H9 (cell line): ENCODE results near the gene GRK3. TPM values are rescaled to one million over a fixed set of nuclear protein-coding genes. Genes with fewer than 3 reads are reported as not detected.
"Not testable (repeated sequence)": the region's sequence is repeated elsewhere in the genome, so short reads cannot be mapped to it uniquely, and the experiment has no call there.

Source experiments
- DNase-seq: peaks from one replicate; pipeline ENCODE4 v3.0.0-alpha.2; 2017
- H2AFZ ChIP-seq: one replicate; pipeline ENCODE4 v1.6.1; 2013; ENCODE audit warnings: mild to moderate bottlenecking, low read length, control low read depth, moderate library complexity
- H2AK5ac ChIP-seq: 2 replicates; pipeline ENCODE4 v1.6.1; 2013; ENCODE audit warnings: low read length, control low read depth, mixed read lengths; ENCODE audit not compliant: insufficient read length
- H2BK120ac ChIP-seq: one replicate; pipeline ENCODE4 v1.6.1; 2013; ENCODE audit warnings: low read depth, mild to moderate bottlenecking, low read length, control low read depth, inconsistent platforms; ENCODE audit not compliant: poor library complexity, severe bottlenecking
- H2BK12ac ChIP-seq: 2 replicates; pipeline ENCODE4 v1.6.1; 2013; ENCODE audit warnings: low read length, control low read depth, mixed read lengths, low read depth; ENCODE audit not compliant: insufficient read length
- H2BK15ac ChIP-seq: 2 replicates; pipeline ENCODE4 v1.6.1; 2013; ENCODE audit warnings: low read depth, low read length, control low read depth
- H2BK20ac ChIP-seq: one replicate; pipeline ENCODE4 v1.6.1; 2013; ENCODE audit warnings: low read depth, mild to moderate bottlenecking, low read length, control low read depth, inconsistent platforms; ENCODE audit not compliant: poor library complexity, severe bottlenecking
- H2BK5ac ChIP-seq: 2 replicates; pipeline ENCODE4 v1.6.1; 2013; ENCODE audit warnings: low read length, control low read depth, mixed read lengths; ENCODE audit not compliant: insufficient read length
- H3K14ac ChIP-seq: 2 replicates; pipeline ENCODE4 v1.6.1; 2013; ENCODE audit warnings: low read length, control low read depth; ENCODE audit not compliant: insufficient read depth
- H3K18ac ChIP-seq: 2 replicates; pipeline ENCODE4 v1.6.1; 2013; ENCODE audit warnings: low read depth, mild to moderate bottlenecking, mixed read lengths, low read length, control low read depth; ENCODE audit not compliant: insufficient read length
- H3K23ac ChIP-seq: 2 replicates; pipeline ENCODE4 v1.6.1; 2013; ENCODE audit warnings: low read length, control low read depth, mixed read lengths, low read depth; ENCODE audit not compliant: insufficient read length
- H3K23me2 ChIP-seq: 2 replicates; pipeline ENCODE4 v1.6.1; 2013; ENCODE audit warnings: low read depth, mild to moderate bottlenecking, mixed read lengths, low read length, control low read depth; ENCODE audit not compliant: insufficient read length, poor library complexity, severe bottlenecking
- H3K27ac ChIP-seq: 2 replicates; pipeline ENCODE4 v1.5.1; 2013; ENCODE audit warnings: low read length, control low read depth, mixed read lengths, low read depth; ENCODE audit not compliant: insufficient read length
- H3K27me3 ChIP-seq: 2 replicates; pipeline ENCODE4 v1.6.1; 2013; ENCODE audit warnings: low read length, control low read depth, inconsistent platforms; ENCODE audit not compliant: insufficient read depth
- H3K4ac ChIP-seq: 2 replicates; pipeline ENCODE4 v1.6.1; 2013; ENCODE audit warnings: low read depth, mild to moderate bottlenecking, control low read depth, inconsistent platforms, low read length, moderate library complexity
- H3K4me1 ChIP-seq: 2 replicates; pipeline ENCODE4 v1.6.1; 2013; ENCODE audit warnings: low read length, control low read depth, inconsistent platforms; ENCODE audit not compliant: insufficient read depth
- H3K4me2 ChIP-seq: 2 replicates; pipeline ENCODE4 v1.6.1; 2013; ENCODE audit warnings: low read length, control low read depth, mixed read lengths; ENCODE audit not compliant: insufficient read length, insufficient read depth
- H3K56ac ChIP-seq: 2 replicates; pipeline ENCODE4 v1.6.1; 2013; ENCODE audit warnings: low read depth, mild to moderate bottlenecking, mixed read lengths, low read length, control low read depth; ENCODE audit not compliant: insufficient read length
- H3K79me1 ChIP-seq: 2 replicates; pipeline ENCODE4 v1.6.1; 2013; ENCODE audit warnings: low read depth, mild to moderate bottlenecking, moderate library complexity, low read length, control low read depth, inconsistent platforms; ENCODE audit not compliant: insufficient read depth, poor library complexity, severe bottlenecking
- H3K79me2 ChIP-seq: 2 replicates; pipeline ENCODE4 v1.6.1; 2013; ENCODE audit warnings: low read length, control low read depth, inconsistent platforms; ENCODE audit not compliant: insufficient read depth
- H3K9ac ChIP-seq: 2 replicates; pipeline ENCODE4 v1.6.1; 2013; ENCODE audit warnings: low read length, control low read depth, mixed read lengths; ENCODE audit not compliant: insufficient read length; ENCODE audit errors: extremely low read depth
- H3K9me3 ChIP-seq: one replicate; pipeline ENCODE4 v1.6.1; 2013; ENCODE audit warnings: low read depth, low read length, inconsistent platforms; ENCODE audit not compliant: control insufficient read depth
- H3T11ph ChIP-seq: one replicate; pipeline ENCODE4 v1.6.1; 2013; ENCODE audit warnings: mild to moderate bottlenecking, low read length, control low read depth, inconsistent platforms
- H4K20me1 ChIP-seq: one replicate; pipeline ENCODE4 v1.6.1; 2013; ENCODE audit not compliant: control insufficient read depth, insufficient read length, insufficient read depth
- H4K5ac ChIP-seq: 2 replicates; pipeline ENCODE4 v1.6.1; 2013; ENCODE audit warnings: low read depth, mild to moderate bottlenecking, mixed read lengths, low read length, control low read depth; ENCODE audit not compliant: insufficient read length
- H4K8ac ChIP-seq: replicated peaks from 2 replicates; pipeline ENCODE4 v1.6.1; 2013; ENCODE audit warnings: low read length, control low read depth, mixed read lengths, low read depth; ENCODE audit not compliant: insufficient read length
- H4K91ac ChIP-seq: 2 replicates; pipeline ENCODE4 v1.6.1; 2013; ENCODE audit warnings: low read depth, mild to moderate bottlenecking, moderate library complexity, mixed read lengths, low read length, control low read depth; ENCODE audit not compliant: insufficient read length
- H3K27ac Mint-ChIP-seq, 3 experiments: 2 replicates in 2 of 3; 3 replicates in 1 of 3; pipeline ENCODE4 v1.8.0; 2020 to 2021; ENCODE audit warnings: mixed read lengths in 3 of 3, mild to moderate bottlenecking in 1 of 3, moderate library complexity in 1 of 3
- H3K27me3 Mint-ChIP-seq: 2 replicates; pipeline ENCODE4 v1.8.0; 2021; ENCODE audit warnings: low read depth, mild to moderate bottlenecking, moderate library complexity, mixed read lengths
- H3K36me3 Mint-ChIP-seq, 3 experiments: 2 replicates in 2 of 3; 3 replicates in 1 of 3; pipeline ENCODE4 v1.8.0; 2020 to 2021; ENCODE audit warnings: low read depth in 3 of 3, mixed read lengths in 3 of 3; ENCODE audit not compliant: insufficient read depth in 1 of 3
- H3K4me1 Mint-ChIP-seq, 2 experiments: 2 replicates each; pipeline ENCODE4 v1.8.0; 2020; ENCODE audit warnings: mixed read lengths in 2 of 2
- H3K4me3 Mint-ChIP-seq, 2 experiments: 2 replicates in 1 of 2; 3 replicates in 1 of 2; pipeline ENCODE4 v1.8.0; 2020 to 2021; ENCODE audit warnings: mild to moderate bottlenecking in 2 of 2, mixed read lengths in 2 of 2, moderate library complexity in 1 of 2
- H3K9me3 Mint-ChIP-seq, 2 experiments: 2 replicates in 1 of 2; 3 replicates in 1 of 2; pipeline ENCODE4 v1.8.0; 2020; ENCODE audit warnings: mild to moderate bottlenecking in 2 of 2, mixed read lengths in 2 of 2, moderate library complexity in 1 of 2
- WGBS: extraction: QIAGEN DNeasy Blood & Tissue Kit; methylation state at CpG from one replicate; pipeline ENCODE4 v1.1.7; 2013; ENCODE audit warnings: missing lambda C conversion rate, low lambda C conversion rate, mixed read lengths; ENCODE audit not compliant: insufficient read length; ENCODE audit errors: extremely low coverage; 5-methylcytosine and 5-hydroxymethylcytosine counted together
- total RNA-seq: library from RNA; stranded (reverse); gene quantifications from 2 replicates; pipeline ENCODE4 v1.2.1, GENCODE V29; 2021
- TF ChIP-seq, protein P1 (sequence below): fragments of 200-600 bp; sonication (generic); conservative IDR thresholded peaks from 3 replicates; pipeline ENCODE4 v1.8.0; 2021; ENCODE audit warnings: antibody characterized with exemption, mild to moderate bottlenecking

GRK3 gene
- total RNA-seq, 1 experiment from 2014 or later, result 23.9 TPM

DNA sequence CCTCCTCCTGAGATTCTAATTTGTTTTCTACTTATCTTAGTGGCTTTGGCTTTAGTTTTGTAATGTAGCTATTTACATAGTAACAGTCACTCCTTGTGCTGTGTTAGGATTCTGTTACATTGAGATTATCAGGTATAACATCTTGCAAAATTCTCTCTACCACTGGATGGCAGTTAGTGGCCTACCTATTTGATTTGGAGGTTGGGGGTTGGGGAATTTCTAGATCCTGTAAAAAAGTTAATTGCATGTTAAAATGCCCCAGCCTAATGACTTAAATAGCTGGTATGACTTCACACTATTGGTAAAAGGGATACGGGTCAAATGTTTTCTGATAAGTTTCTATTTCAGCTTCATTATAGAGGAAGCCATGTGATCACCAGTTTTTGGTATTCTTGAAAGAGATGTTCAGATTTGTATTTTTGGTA, 2.8 kb downstream of the GRK3 start:
- H2AFZ ChIP-seq, result no peak overlapping the region
- no peak overlapping the region for H3K18ac ChIP-seq
- no peak overlapping the region for H3K4me2 ChIP-seq
- H4K20me1 ChIP-seq, result no peaks in the 10 kb centered on the region
- no peak overlapping the region for H2BK12ac ChIP-seq
- no peaks in the 10 kb centered on the region; a peak in 2 of 5 replicates for H3K9me3 Mint-ChIP-seq
- no peaks in the 10 kb centered on the region; the same call in 1 of the 2 replicates for H3K4me1 ChIP-seq
- H3K14ac ChIP-seq, result no peak overlapping the region
- H3K4ac ChIP-seq, result no peak overlapping the region
- peak overlapping the region in 1 of 2 experiments; percentile 93; a peak in 1 of 5 replicates for H3K4me3 Mint-ChIP-seq
- no peak overlapping the region for H4K8ac ChIP-seq
- no peak overlapping the region for H4K91ac ChIP-seq
- H3K4me1 Mint-ChIP-seq, result peaks cover 58 to 60% of the 10 kb centered on the region in 2 experiments
- H2BK20ac ChIP-seq, result no peak overlapping the region
- no peak overlapping the region for H2BK15ac ChIP-seq
- H3K36me3 Mint-ChIP-seq, result no peaks in the 10 kb centered on the region; a peak in 1 of 7 replicates
- H3K9ac ChIP-seq, result no peak overlapping the region
- TF ChIP-seq, protein P1, sequence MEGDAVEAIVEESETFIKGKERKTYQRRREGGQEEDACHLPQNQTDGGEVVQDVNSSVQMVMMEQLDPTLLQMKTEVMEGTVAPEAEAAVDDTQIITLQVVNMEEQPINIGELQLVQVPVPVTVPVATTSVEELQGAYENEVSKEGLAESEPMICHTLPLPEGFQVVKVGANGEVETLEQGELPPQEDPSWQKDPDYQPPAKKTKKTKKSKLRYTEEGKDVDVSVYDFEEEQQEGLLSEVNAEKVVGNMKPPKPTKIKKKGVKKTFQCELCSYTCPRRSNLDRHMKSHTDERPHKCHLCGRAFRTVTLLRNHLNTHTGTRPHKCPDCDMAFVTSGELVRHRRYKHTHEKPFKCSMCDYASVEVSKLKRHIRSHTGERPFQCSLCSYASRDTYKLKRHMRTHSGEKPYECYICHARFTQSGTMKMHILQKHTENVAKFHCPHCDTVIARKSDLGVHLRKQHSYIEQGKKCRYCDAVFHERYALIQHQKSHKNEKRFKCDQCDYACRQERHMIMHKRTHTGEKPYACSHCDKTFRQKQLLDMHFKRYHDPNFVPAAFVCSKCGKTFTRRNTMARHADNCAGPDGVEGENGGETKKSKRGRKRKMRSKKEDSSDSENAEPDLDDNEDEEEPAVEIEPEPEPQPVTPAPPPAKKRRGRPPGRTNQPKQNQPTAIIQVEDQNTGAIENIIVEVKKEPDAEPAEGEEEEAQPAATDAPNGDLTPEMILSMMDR, result no peak
- no peak overlapping the region for H3K27ac Mint-ChIP-seq
- H3K23me2 ChIP-seq, result peaks cover 15% of the 10 kb centered on the region
- H2BK120ac ChIP-seq, result no peak overlapping the region
- H2BK5ac ChIP-seq, result no peak overlapping the region
- no peak for DNase-seq
- H3K27me3 ChIP-seq, result peaks cover 1% of the 10 kb centered on the region; the same call in 1 of the 2 replicates
- no CpG with 5 or more reads among the region's 1 CpG for whole genome bisulfite sequencing
- H3K79me2 ChIP-seq, result no peaks in the 10 kb centered on the region; the same call in 1 of the 2 replicates
- peaks cover 22% of the 10 kb centered on the region for H3K27me3 Mint-ChIP-seq
- no peak overlapping the region for H2AK5ac ChIP-seq
- H4K5ac ChIP-seq, result no peak overlapping the region
- no peak overlapping the region for H3T11ph ChIP-seq
- H3K23ac ChIP-seq, result no peak overlapping the region
- peaks cover 3% of the 10 kb centered on the region for H3K79me1 ChIP-seq
- H3K56ac ChIP-seq, result no peak overlapping the region
- H3K27ac ChIP-seq, result no peak overlapping the region
- H3K9me3 ChIP-seq, result no peaks in the 10 kb centered on the region

DNA sequence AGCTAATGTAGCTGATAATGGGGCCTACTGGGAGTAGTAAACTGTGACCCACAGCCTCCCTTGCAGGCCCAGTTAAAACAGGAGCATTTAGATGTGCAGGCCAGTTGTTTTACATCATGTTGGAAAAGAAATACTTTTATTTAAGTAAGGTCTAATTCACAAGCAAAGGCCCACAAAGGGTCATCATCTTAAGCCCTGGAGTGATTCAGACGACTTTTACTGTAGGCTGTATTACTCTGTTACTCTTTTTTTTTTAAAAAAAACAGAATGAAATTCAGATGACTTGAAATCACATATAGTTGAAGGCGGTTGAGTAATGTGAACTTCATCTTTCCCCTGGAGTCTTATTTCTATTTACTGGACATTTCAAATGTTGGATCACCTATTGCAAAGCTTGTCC, 3.6 kb downstream of the GRK3 start:
- peaks cover 57 to 59% of the 10 kb centered on the region in 2 experiments for H3K4me1 Mint-ChIP-seq
- not testable (repeated sequence) for H2AFZ ChIP-seq, H3K18ac ChIP-seq, H3K79me2 ChIP-seq, H2BK20ac ChIP-seq, H3K23ac ChIP-seq, H3T11ph ChIP-seq, H2BK120ac ChIP-seq, H3K4me1 ChIP-seq, H3K4me2 ChIP-seq, H3K27me3 ChIP-seq, H3K79me1 ChIP-seq, H4K8ac ChIP-seq, H3K9me3 ChIP-seq, H3K56ac ChIP-seq, H4K20me1 ChIP-seq, H3K4me3 Mint-ChIP-seq, H3K27ac Mint-ChIP-seq, H2BK5ac ChIP-seq, H3K9me3 Mint-ChIP-seq, H4K91ac ChIP-seq, H3K36me3 Mint-ChIP-seq, H2BK15ac ChIP-seq, H2BK12ac ChIP-seq, H3K27ac ChIP-seq, H4K5ac ChIP-seq, H2AK5ac ChIP-seq, H3K14ac ChIP-seq, H3K9ac ChIP-seq, DNase-seq, H3K4ac ChIP-seq
- H3K27me3 Mint-ChIP-seq, result peaks cover 14% of the 10 kb centered on the region
- no CpG with 5 or more reads among the region's 2 CpGs for WGBS
- H3K23me2 ChIP-seq, result peaks cover 15% of the 10 kb centered on the region
